K562 treated with DMSO at 1 percent for 48 hours (cell line): ENCODE data around the gene SEZ6L. TPM values are rescaled to one million over a fixed set of nuclear protein-coding genes. Genes with fewer than 3 reads are reported as not detected.

Source experiments
- total RNA-seq: library from RNA; unstranded; fragments of 300-600 nt; gene quantifications from 2 replicates; pipeline ENCODE4 v1.2.3, GENCODE V29; 2022; ENCODE audit warnings: low replicate concordance; ENCODE audit errors: extremely low read depth

SEZ6L gene
- total RNA-seq: not detected in 2 replicates

DNA sequence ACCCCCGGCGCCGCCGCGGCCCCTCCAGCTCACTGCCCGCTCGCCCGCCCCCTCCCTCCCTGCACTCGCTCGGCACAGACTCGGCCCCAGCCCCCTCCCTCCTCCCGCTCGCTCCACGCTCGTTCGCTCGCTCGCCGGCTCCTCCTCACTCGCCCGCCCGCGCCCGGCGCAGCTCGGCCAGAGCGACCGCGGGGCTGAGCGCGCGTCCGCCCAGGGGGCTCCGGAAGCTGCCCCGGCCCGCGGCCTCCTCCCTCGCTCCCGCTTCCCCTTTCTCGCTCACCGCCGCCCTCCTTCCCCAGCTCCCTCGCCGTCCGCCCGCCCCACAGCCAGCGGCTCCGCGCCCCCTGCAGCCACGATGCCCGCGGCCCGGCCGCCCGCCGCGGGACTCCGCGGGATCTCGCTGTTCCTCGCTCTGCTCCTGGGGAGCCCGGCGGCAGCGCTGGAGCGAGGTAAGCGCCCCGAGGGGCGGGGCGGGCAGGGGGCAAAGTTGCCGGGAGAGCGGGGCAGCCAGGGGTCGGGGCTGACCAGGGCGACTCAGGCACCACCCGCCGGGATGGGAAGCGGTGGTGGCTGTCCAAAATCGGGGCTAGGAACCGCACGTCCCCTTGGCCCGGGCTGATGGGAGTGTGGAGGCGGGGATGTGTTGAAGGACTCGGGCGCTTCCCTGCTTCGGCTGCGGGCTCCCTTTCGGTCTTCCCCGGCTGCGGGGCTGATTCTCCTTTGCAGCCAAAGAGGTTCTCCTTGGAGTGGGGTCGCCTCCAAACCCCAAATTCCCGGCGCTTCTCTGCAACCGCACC lies at the start of gene SEZ6L:
Gene SEZ6L (plus strand): TSS at position 148 of the 797 bp plus-strand sequence. CDS start 208 bp downstream, at position 356.

DNA sequence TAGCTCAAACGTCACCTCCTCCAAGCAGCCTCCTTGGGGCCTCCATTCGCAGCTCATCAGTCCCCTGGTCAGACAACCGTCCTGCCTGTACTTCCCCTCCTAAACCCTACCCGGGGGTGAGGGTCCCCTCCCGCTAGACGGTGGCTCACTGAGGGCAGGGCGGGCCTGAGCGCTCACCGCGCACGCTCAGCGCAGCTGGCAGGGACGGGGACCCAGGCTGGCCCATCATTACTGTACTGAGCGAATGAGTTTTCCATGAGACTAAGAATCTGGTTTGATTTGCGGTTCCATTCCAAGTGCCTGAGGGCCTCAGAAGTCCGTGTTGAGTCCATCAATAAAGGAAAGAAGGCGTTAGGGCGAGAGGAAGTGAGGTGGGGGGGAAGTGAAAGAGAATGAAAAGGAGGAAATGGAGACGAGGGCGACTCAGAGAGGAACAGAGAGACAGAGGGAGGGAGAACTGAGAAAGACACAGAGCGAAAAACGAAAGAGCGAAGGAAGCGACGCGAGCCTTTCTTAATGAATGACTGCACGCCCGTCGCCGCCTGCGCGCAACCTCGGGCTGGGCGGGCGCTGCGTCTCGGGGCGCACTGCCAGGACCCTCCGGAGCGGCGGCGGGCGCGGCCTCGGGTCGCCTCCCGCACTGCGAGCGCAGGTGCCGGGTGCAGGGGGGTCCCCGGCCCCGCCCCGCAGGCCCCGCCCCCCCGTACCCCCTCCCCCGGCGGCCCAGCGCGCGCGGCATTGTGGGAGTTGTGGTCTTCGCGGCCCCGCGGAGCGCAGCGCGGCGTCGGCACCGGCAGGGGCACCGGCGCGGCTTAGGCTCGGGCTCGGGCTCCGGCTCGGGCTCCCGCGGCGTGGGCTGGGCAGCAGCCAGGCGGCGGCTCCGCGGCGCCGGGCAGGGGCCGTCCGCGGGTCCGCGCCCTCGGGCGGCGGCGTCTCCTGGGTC lies 259.5 kb downstream of the SEZ6L start, which contains the start of gene ASPHD2:
Gene ASPHD2 (plus strand): TSS at position 746 of the 943 bp plus-strand sequence. CDS start 4,356 bp downstream, outside the sequence.

